Measurements from ENCODE around the gene IGFALS.

- TF ChIP-seq FOXM1 (IDR thresholded peaks at IDR 0.05; ENCODE audit: borderline replicate concordance), result no peak
- no peak for TF ChIP-seq TARDBP (IDR thresholded peaks at IDR 0.05)
- no peak for TF ChIP-seq ZNF384 (IDR thresholded peaks at IDR 0.05)
- no peak for TF ChIP-seq SP1 (IDR thresholded peaks at IDR 0.05)
- no peak for TF ChIP-seq BHLHE40 (IDR thresholded peaks at IDR 0.05; ENCODE audit: borderline replicate concordance)
- no peak for TF ChIP-seq SUZ12 (IDR thresholded peaks at IDR 0.05)
- no peak for TF ChIP-seq NFRKB (IDR thresholded peaks at IDR 0.05)
These were observed 35.3 kb upstream of the IGFALS start for GRCh38 chr16:1828645-1829410.
